RKO (cell line): ENCODE measurements around the gene MAGEC3.
A peak's percentile ranks its signal among the peaks of the same experiment; 100 is the strongest.
"Not testable (repeated sequence)": the region's sequence is repeated elsewhere in the genome, so short reads cannot be mapped to it uniquely, and the experiment has no call there.

Experiments
- DNase-seq: peaks from one replicate; pipeline ENCODE4 v3.0.0-alpha.2; 2016; ENCODE audit warnings: low spot score

Gene MAGEC3, protein sequence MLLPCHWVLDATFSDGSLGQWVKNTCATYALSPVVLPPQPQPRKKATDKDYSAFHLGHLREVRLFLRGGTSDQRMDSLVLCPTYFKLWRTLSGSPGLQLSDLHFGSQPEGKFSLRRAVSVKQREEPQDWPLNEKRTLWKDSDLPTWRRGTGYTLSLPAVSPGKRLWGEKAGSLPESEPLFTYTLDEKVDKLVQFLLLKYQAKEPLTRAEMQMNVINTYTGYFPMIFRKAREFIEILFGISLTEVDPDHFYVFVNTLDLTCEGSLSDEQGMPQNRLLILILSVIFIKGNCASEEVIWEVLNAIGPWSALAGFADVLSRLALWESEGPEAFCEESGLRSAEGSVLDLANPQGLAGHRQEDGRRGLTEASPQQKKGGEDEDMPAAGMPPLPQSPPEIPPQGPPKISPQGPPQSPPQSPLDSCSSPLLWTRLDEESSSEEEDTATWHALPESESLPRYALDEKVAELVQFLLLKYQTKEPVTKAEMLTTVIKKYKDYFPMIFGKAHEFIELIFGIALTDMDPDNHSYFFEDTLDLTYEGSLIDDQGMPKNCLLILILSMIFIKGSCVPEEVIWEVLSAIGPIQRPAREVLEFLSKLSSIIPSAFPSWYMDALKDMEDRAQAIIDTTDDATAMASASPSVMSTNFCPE

GRCh38 chrX:141838016-141838415, at the start of gene MAGEC3:
MAGEC3 (plus strand) TSS chrX:141838316; CDS start chrX:141838316, 0 bp downstream.
- no peak for DNase-seq

DNA sequence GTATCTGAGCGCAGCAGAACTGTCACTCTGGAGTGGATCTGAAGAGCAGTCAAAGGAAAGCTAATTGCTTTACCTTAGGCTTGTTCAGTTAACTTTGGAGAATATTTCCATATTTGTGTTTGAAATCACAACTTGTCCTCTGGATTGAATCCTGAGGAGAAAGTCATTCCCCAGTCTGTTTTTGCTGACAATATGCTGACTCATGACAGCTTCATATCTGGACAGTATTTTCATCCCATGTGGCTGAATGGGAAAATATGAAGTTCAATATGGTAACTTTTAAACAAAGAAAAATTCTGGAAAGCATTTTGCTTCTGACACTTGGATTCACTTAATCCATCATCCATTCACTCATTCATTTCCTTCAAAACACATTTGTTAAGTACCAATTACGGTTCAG, 46.3 kb upstream of the MAGEC3 start:
- DNase-seq = peak; percentile 1

DNA sequence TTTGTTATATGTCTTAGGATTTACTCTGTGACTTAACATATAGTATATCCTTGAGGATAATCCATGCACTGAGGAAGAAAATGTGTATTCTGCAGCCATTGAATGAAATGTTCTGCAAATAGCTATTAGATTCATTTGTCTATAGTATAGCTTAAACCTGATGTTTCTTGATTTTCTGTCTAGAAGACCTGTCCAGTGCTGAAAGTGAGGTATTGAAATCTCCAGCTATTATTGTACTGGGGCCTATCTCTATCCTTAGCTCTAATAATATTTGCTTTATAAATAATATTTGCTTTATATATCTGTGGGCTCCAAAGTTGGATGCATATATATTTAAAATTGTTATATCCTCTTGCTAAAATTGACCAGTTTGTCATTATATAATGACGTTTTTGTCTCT, 26.7 kb upstream of the MAGEC3 start:
- DNase-seq = no peak

DNA sequence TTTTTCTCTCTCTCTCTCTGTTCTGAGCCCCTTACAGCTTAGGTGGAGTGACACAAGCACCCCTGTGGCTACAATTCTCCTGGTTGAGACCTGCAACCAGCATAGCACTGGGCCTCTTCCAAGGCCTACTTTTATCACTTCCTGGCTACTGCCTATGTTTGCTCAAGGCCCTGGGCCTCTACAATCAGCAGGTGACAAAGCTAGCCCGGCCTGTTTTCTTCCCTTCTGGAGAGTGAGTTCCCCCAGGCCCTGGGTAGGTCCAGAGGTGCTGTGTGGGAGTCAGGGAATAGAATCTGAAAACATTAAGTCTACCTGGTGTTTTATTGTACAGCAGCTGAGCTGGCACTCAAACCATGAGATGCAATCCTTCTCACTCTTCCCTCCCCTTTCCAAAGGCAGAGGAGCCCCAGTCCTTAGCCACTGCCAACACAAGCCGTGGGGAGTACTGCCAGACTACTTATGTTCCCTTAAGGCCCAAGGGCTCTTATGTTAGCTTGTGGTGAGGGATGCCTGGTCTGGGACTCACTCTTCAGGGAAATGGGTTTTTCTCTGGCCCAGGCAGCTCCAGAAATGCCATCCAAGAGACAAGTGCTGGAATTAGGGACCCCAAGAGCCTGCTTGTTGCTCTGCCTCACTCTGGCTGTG, 23.8 kb upstream of the MAGEC3 start:
- no peak for DNase-seq

DNA sequence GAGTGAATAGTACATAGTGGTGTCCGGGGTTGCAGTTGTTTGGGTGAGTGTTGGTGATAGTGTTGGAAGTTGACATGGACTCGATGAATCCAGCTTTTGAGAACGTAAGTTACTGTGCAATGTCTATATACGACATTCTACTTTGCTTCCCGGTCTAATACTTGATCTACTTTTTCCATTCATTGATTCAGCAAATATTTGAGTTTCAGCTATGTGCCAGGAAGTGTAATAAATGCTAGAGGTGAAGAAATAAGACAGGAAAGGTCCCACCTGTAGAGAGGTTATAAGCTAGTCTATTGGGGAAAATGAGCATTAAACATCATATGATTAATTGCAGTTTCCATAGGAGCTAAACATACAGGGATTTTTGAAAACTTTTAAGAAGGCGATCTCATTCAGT, 22.2 kb upstream of the MAGEC3 start:
- DNase-seq = no peak

GRCh38 chrX:141832247-141832646, 5.9 kb upstream of the MAGEC3 start:
- no peak for DNase-seq

DNA sequence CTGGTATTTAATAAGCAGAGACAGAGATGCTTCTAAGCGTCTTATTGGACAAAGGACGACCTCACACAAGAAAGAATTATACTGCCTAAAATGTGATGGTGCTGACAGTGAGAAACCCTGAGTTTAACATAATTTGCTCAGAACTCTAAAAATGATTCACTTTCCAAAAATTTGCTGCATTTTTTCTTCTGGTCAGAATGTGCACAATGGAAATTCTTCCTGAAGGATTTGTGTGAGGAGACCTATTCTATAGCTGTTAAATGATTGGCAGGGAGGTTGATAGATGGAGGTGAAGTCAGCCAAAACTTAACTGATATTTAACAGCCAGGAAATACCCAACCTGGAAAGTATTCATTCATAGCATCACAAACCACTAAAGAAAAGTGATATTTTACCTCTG, 1.7 kb downstream of the MAGEC3 start:
- no peak for DNase-seq

DNA sequence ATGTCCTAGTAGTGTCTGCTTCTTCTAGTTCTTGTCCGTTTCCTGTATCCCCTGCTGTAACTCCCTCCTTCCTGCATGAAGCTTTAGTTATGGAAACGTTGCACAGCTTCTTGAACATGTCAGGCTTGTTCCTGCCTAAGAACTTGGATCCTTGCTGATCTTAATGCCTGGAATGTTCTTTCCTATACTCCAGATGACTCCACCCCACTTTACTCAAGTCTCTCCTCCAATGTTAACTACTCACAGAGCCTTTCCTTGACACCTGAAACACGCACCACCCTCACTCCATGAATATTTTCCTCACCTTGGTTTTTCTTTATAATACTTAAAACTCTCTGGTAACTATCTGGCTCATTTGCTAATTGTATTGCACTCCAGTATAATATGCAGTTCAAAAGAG, 19.4 kb downstream of the MAGEC3 start:
- no peak for DNase-seq

DNA sequence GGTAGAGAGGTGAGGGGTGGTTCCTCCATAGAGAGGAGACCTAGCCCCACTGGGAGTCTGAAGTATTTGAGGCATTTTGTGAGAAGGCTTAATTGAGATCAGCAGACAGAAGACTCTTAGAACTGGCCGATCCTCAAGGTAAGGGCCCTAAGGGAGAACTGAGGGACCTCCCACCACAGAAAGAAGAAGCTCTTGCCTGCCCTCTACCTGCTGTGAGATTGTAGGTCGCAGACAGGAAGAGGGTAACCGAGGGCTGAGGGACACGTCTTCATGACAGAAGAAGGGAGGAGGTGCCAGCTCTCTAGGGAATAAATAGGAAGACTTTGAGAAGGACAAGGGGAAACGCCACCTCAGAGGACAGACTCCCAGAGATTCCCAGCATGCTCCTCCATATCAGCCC, 41.5 kb downstream of the MAGEC3 start:
- no peak for DNase-seq

GRCh38 chrX:141888811-141889210, 50.7 kb downstream of the MAGEC3 start:
- DNase-seq = not testable (repeated sequence)

- DNase-seq = no peak
Observed at GRCh38 chrX:141894733-141895132, 56.6 kb downstream of the MAGEC3 start.

DNA sequence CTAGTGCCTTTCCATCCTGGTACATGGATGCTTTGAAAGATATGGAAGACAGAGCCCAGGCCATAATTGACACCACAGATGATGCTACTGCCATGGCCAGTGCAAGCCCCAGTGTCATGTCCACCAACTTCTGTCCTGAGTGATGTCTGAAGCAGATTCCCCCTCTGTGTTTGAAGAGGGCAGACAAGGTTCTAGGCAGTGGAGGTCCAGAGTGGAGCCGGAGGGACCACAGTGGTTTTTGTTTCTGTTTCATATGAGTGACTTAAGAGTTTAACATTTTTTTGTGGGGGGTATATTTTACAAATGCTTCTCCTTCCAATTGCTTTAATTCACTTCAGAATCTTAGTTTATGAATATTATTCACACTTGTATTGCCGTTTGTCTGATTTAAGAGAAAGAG, 59.6 kb downstream of the MAGEC3 start:
- DNase-seq = no peak

- DNase-seq = no peak
Observed at GRCh38 chrX:141902366-141902765, 64.2 kb downstream of the MAGEC3 start.

DNA sequence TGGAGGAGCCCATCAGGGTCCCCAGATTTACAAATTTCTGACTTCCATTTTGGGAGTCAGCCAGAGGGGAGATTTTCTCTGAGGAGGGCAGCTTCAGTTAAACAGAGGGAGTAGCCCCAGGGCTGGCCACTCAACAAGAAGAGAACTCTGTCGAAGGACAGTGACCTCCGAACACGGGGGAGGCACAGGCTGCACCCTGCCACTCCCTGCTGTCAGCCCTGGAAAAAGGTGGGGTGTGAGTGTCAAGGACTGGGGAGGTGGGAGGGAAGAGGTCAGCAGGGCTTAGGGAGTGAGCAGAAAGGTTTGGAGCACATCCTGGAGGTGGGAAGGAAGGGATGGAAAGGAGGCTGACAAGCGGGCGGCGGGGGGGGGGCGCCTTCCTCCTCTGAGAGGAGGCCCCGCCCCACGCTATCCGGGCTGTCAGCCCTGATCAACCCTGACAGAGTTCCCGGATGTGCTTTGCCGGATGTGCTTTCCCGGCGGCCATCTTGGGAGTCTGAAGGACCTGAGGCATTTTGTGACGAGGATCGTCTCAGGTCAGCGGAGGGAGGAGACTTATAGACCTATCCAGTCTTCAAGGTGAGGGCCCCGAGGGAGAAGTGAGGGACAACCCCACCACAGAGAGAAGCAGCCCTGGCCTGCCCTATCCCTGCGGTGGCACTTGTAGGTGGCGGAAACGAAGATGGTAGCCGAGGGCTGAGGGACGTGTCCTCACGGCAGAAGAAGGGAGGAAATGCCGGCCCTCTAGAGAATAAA, 65.5 kb downstream of the MAGEC3 start, which contains the start of gene MAGEC1:
Gene MAGEC1, plus strand, starts transcription at position 495 of the 756 bp plus-strand sequence. CDS start 1,179 bp downstream, outside the sequence.
- no peak for DNase-seq

- DNase-seq = no peak
Observed at GRCh38 chrX:141904262-141904661, 66.1 kb downstream of the MAGEC3 start.

- DNase-seq = no peak
Observed at GRCh38 chrX:141917801-141918200, 79.7 kb downstream of the MAGEC3 start.

- DNase-seq = no peak
Observed at GRCh38 chrX:141924293-141924692, 86.2 kb downstream of the MAGEC3 start.

DNA sequence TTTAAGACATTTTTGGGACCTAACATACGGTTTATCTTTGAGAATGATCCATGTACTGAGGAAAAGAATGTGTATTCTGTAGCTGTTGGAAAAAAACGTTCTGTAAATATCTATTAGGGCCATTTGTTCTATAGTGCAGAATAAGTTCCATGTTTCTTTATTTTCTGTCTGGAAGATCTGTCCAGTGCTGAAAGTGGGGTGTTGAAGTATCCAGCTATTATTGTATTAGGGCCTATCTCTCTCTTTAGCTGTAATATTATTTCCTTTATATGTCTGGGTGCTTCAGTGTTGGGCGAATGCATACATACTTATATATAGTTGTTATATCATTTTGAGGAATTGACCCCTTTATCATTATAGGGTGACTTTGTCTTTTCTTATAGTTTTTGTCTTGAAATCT, 90.3 kb downstream of the MAGEC3 start:
- no peak for DNase-seq

DNA sequence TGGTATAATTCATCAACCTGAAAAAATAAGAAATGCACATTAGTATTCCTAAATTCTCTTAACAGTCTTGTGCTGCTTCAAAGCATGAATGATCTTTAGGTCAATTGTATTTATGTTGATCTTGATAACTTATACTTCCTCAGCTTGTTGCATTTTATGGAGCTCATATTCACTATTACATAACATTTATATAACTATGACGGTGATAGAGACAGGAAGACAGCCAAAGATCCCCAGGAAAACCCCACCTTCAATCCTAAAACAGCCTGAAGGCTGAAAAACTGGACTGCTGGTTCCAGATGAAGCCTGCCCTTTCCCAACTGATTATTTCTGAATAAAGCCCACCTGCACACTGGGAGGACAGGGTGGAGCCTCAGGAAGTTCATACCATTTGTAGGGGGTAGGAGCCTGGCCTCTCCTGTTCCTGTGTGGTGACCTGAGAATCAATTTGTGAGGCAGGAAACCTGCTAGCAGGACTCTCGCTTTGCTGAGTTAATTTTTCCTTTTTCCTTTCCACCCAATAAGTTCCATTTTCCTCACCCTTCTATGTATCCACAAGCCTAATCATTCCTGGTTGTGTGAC, 96.0 kb downstream of the MAGEC3 start:
- no peak for DNase-seq

- no peak for DNase-seq
Observed at GRCh38 chrX:141935645-141936044, 97.5 kb downstream of the MAGEC3 start.

- no peak for DNase-seq
Observed at GRCh38 chrX:141936080-141936479, 98.0 kb downstream of the MAGEC3 start.

GRCh38 chrX:141941234-141941633, 103.1 kb downstream of the MAGEC3 start:
- no peak for DNase-seq
